H1 (cell line): ENCODE data around the gene CBL.

Experiments
- CTCF ChIP-seq, 3 experiments: IDR thresholded peaks; 1 replicate in 2 of 3; 2 replicates in 1 of 3; pipeline versions ENCODE4 v1.5.1 to v1.6.1; 2011; ENCODE audit warnings: low read length in 3 of 3, mild to moderate bottlenecking in 3 of 3, inconsistent platforms in 2 of 3, low read depth in 1 of 3, moderate library complexity in 1 of 3; ENCODE audit not compliant: insufficient read depth in 1 of 3; ENCODE audit errors: control extremely low read depth in 1 of 3
- EZH2 ChIP-seq: fragments of 200-600 bp; sonication (generic); IDR thresholded peaks from 2 replicates; pipeline ENCODE4 v1.7.1; 2012; ENCODE audit warnings: low read depth, mild to moderate bottlenecking, moderate library complexity, low read length, inconsistent platforms; ENCODE audit not compliant: severe bottlenecking
- MAFK ChIP-seq: IDR thresholded peaks from 2 replicates; pipeline ENCODE4 v1.6.1; 2012; ENCODE audit warnings: low read depth, mild to moderate bottlenecking, improper control_type of control experiment, low read length
- POLR2A ChIP-seq, 2 experiments: IDR thresholded peaks; 1 replicate in 1 of 2; 2 replicates in 1 of 2; pipeline ENCODE4 v1.6.1; 2011; ENCODE audit warnings: low read depth in 2 of 2, low read length in 2 of 2, mild to moderate bottlenecking in 2 of 2; ENCODE audit errors: control extremely low read depth in 1 of 2

- TF ChIP-seq POLR2A (IDR thresholded peaks at IDR 0.05; ENCODE audit: control extremely low read depth in 1 of 2, low read depth in 2 of 2, low read length in 2 of 2): no peak
- TF ChIP-seq MAFK: no peak
- no peak for TF ChIP-seq EZH2
- no peak for TF ChIP-seq CTCF (IDR thresholded peaks at IDR 0.05; ENCODE audit: control extremely low read depth in 1 of 3, insufficient read depth in 1 of 3, low read depth in 1 of 3, low read length in 3 of 3)
Observed at GRCh38 chr11:119193001-119193400, 13.1 kb upstream of the CBL start.
